HEK293T (cell line): ENCODE results near the gene DNAAF1.

Source experiments
- CTCF ChIA-PET: fragments of 350-600 bp; formaldehyde crosslinking; extraction: SDS; loops from one replicate; lab custom pipeline; 2021; ENCODE audit warnings: antibody characterized with exemption, inconsistent platforms; lab: Yijun Ruan, JAX
- POLR2A ChIA-PET: fragments of 350-600 bp; formaldehyde crosslinking; extraction: SDS; loops from one replicate; lab custom pipeline; 2020; ENCODE audit warnings: antibody characterized with exemption, inconsistent platforms; lab: Yijun Ruan, JAX
- DNase-seq: peaks from one replicate; pipeline ENCODE4 v3.0.0; 2012; ENCODE audit warnings: mixed read lengths; ENCODE audit errors: extremely low spot score
- ARNT ChIP-seq: fragments of 450-650 bp; IDR thresholded peaks from 2 replicates; pipeline ENCODE4 v1.6.1; 2017; ENCODE audit warnings: mild to moderate bottlenecking
- BHLHE40 ChIP-seq: fragments of 450-650 bp; IDR thresholded peaks from 2 replicates; pipeline ENCODE4 v1.6.1; 2016; ENCODE audit warnings: mild to moderate bottlenecking, moderate library complexity, borderline replicate concordance
- CTBP1 ChIP-seq: fragments of 450-650 bp; IDR thresholded peaks from 2 replicates; pipeline ENCODE4 v1.6.1; 2016; ENCODE audit warnings: borderline replicate concordance
- ELF4 ChIP-seq: fragments of 450-650 bp; IDR thresholded peaks from 2 replicates; pipeline ENCODE4 v1.6.1; 2017; ENCODE audit warnings: antibody characterized with exemption
- FOXA1 ChIP-seq: fragments of 450-650 bp; IDR thresholded peaks from 2 replicates; pipeline ENCODE4 v1.6.1; 2016; ENCODE audit warnings: mild to moderate bottlenecking
- FOXK2 ChIP-seq: fragments of 450-650 bp; IDR thresholded peaks from 2 replicates; pipeline ENCODE4 v1.6.1; 2016; ENCODE audit warnings: mild to moderate bottlenecking
- FOXM1 ChIP-seq: fragments of 450-650 bp; IDR thresholded peaks from 2 replicates; pipeline ENCODE4 v1.6.1; 2017; ENCODE audit warnings: mild to moderate bottlenecking, borderline replicate concordance
- HDGF ChIP-seq: fragments of 450-650 bp; IDR thresholded peaks from 2 replicates; pipeline ENCODE4 v1.6.1; 2017; ENCODE audit warnings: antibody characterized with exemption, borderline replicate concordance
- L3MBTL2 ChIP-seq: fragments of 450-650 bp; conservative IDR thresholded peaks from 2 replicates; pipeline ENCODE4 v1.6.1; 2016; ENCODE audit warnings: mild to moderate bottlenecking
- LEF1 ChIP-seq: fragments of 450-650 bp; IDR thresholded peaks from 2 replicates; pipeline ENCODE4 v1.6.1; 2017; ENCODE audit warnings: mild to moderate bottlenecking, borderline replicate concordance
- NFRKB ChIP-seq: fragments of 450-650 bp; IDR thresholded peaks from 2 replicates; pipeline ENCODE4 v1.6.1; 2016; ENCODE audit warnings: mild to moderate bottlenecking, moderate library complexity
- SUZ12 ChIP-seq: fragments of 450-650 bp; IDR thresholded peaks from 2 replicates; pipeline ENCODE4 v1.6.1; 2016; ENCODE audit warnings: mild to moderate bottlenecking
- TARDBP ChIP-seq: fragments of 450-650 bp; IDR thresholded peaks from 2 replicates; pipeline ENCODE4 v1.6.1; 2016
- ZNF384 ChIP-seq: fragments of 450-650 bp; IDR thresholded peaks from 2 replicates; pipeline ENCODE4 v1.6.1; 2016
- TF ChIP-seq, protein P1 (sequence below): fragments of 450-650 bp; IDR thresholded peaks from 2 replicates; pipeline ENCODE4 v1.6.1; 2016

DNAAF1 gene

GRCh38 chr16:84184775-84185174 is 39.7 kb downstream of the DNAAF1 start:
- ChIA-PET POLR2A (no interaction called here), CTCF (no interaction called here)
- TF ChIP-seq ARNT (no peak), FOXM1 (no peak), ELF4 (no peak), HDGF (no peak), TARDBP (no peak), CTBP1 (no peak), NFRKB (no peak), FOXA1 (no peak), FOXK2 (no peak), LEF1 (no peak)
- TF ChIP-seq, protein P1, sequence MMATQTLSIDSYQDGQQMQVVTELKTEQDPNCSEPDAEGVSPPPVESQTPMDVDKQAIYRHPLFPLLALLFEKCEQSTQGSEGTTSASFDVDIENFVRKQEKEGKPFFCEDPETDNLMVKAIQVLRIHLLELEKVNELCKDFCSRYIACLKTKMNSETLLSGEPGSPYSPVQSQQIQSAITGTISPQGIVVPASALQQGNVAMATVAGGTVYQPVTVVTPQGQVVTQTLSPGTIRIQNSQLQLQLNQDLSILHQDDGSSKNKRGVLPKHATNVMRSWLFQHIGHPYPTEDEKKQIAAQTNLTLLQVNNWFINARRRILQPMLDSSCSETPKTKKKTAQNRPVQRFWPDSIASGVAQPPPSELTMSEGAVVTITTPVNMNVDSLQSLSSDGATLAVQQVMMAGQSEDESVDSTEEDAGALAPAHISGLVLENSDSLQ = no peak
- DNase-seq = no peak

GRCh38 chr16:84186685-84187437 is 41.8 kb downstream of the DNAAF1 start, which contains the start of gene TAF1C:
TSS of gene TAF1C (minus strand) at chr16:84187057. CDS start at chr16:84184988, 2,069 bp downstream.
- DNase-seq = peak; percentile 97
- CTCF ChIA-PET = interaction anchor here (0.6 to 1.4 kb wide), 17 partner anchors 9 to 121 kb away, joined by 3 to 8 read pairs (median 3); partner anchors contain the start of genes DNAAF1 and MBTPS1
- POLR2A ChIA-PET = interaction anchor here (0.6 to 1.4 kb wide), 5 partner anchors 9 to 125 kb away, joined by 3 to 15 read pairs (median 3); partner anchors contain the start of gene MBTPS1
- TF ChIP-seq ELF4 (peak; percentile 67), L3MBTL2 (peak; percentile 64), ARNT (no peak)

- ChIA-PET POLR2A (no interaction called here), CTCF (no interaction called here)
- peak; percentile 40 for DNase-seq
- TF ChIP-seq, protein P1 = peak; percentile 97
- TF ChIP-seq ZNF384 = no peak
These were observed 45.8 kb downstream of the DNAAF1 start, which contains the start of gene ADAD2 for GRCh38 chr16:84190731-84191388. TSS of gene ADAD2 (plus strand) at chr16:84191157. CDS start at chr16:84191231, 74 bp downstream.

GRCh38 chr16:84191466-84191865 is 46.4 kb downstream of the DNAAF1 start:
- CTCF ChIA-PET = no interaction called here
- DNase-seq = no peak
- TF ChIP-seq FOXK2 = no peak
- no peak for TF ChIP-seq LEF1
- no peak for TF ChIP-seq HDGF
- no peak for TF ChIP-seq FOXA1
- TF ChIP-seq CTBP1 = no peak
- POLR2A ChIA-PET = no interaction called here

- DNase-seq = no peak
- TF ChIP-seq ELF4 (no peak), FOXM1 (no peak), SUZ12 (no peak), L3MBTL2 (no peak), NFRKB (no peak), LEF1 (no peak), BHLHE40 (no peak), TARDBP (no peak), CTBP1 (no peak), FOXK2 (no peak), ARNT (no peak), FOXA1 (no peak), ZNF384 (no peak)
- TF ChIP-seq, protein P1 = no peak
- POLR2A ChIA-PET = no interaction called here
- CTCF ChIA-PET = no interaction called here
These were observed 48.4 kb downstream of the DNAAF1 start for GRCh38 chr16:84193480-84193879.

GRCh38 chr16:84194018-84194417 is 48.9 kb downstream of the DNAAF1 start:
- DNase-seq = no peak
- TF ChIP-seq FOXM1 = no peak
- no peak for TF ChIP-seq ARNT
- no peak for TF ChIP-seq SUZ12
- TF ChIP-seq L3MBTL2 = no peak
- TF ChIP-seq ZNF384 = no peak
- no peak for TF ChIP-seq NFRKB
- TF ChIP-seq FOXA1 = no peak
- TF ChIP-seq TARDBP = no peak
- no peak for TF ChIP-seq FOXK2
- TF ChIP-seq ELF4 = no peak
- TF ChIP-seq HDGF = no peak
- ChIA-PET CTCF (no interaction called here), POLR2A (no interaction called here)
